ENCODE results near the gene RFXAP.

DNA sequence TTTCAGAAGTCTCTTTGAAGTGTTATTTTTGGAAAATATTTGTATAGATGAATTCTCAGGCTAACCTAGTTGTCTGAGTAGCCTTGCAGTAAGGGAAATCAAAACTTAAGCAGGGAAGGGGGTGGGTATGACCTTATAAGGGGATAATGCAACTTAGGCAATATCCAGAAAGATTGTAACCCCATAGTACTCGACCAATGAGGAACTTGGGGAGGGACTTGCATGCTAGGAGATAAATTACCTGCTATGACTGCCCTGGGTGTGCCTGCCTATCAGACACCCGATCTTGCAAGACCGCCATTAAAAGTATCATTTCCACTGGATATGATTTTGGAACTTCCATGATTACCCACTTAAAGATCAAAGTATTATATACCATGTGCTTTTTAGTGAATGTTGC lies 23.0 kb upstream of the RFXAP start:
- TF ChIP-seq CTCF (conservative IDR thresholded peaks at IDR 0.05 in 1 of 2, IDR thresholded peaks at IDR 0.05 in 1 of 2; ENCODE audit: low read depth in 1 of 2, low read length in 2 of 2) (no peak), EZH2 (IDR thresholded peaks at IDR 0.05; ENCODE audit: low read length, missing control alignments) (no peak)
